Smooth muscle cell (in vitro differentiated cells): ENCODE data around the gene DPY30. TPM values are rescaled to one million over a fixed set of nuclear protein-coding genes. Genes with fewer than 3 reads are reported as not detected.

Experiments used
- DNase-seq: peaks from one replicate; lab custom pipeline; 2025; ENCODE audit not compliant: unreplicated experiment; lab: John Stamatoyannopoulos, UW
- H2AFZ ChIP-seq: fragments of 200-600 bp; sonication (generic); 2 replicates; pipeline ENCODE4 v1.6.0; 2016; ENCODE audit warnings: antibody characterized with exemption, low read depth, mild to moderate bottlenecking
- H3F3A ChIP-seq: fragments of 200-600 bp; sonication (generic); 2 replicates; pipeline ENCODE4 v1.6.0; 2017; ENCODE audit warnings: antibody characterized with exemption, low read depth
- H3K27ac ChIP-seq: fragments of 200-600 bp; sonication (generic); 2 replicates; pipeline ENCODE4 v1.5.1; 2016; ENCODE audit warnings: low read depth, mild to moderate bottlenecking
- H3K27me3 ChIP-seq: fragments of 200-600 bp; sonication (generic); 2 replicates; pipeline ENCODE4 v1.6.1; 2016; ENCODE audit warnings: low read depth, mild to moderate bottlenecking
- H3K36me3 ChIP-seq: fragments of 200-600 bp; sonication (generic); 2 replicates; pipeline ENCODE4 v1.5.1; 2016; ENCODE audit warnings: low read depth
- H3K4me1 ChIP-seq: fragments of 200-600 bp; sonication (generic); 2 replicates; pipeline ENCODE4 v1.5.1; 2016; ENCODE audit warnings: low read depth
- H3K4me2 ChIP-seq: fragments of 200-600 bp; sonication (generic); 2 replicates; pipeline ENCODE4 v1.6.0; 2016; ENCODE audit warnings: mild to moderate bottlenecking
- H3K4me3 ChIP-seq: fragments of 200-600 bp; sonication (generic); 2 replicates; pipeline ENCODE4 v1.5.1; 2016; ENCODE audit warnings: mild to moderate bottlenecking
- H3K79me2 ChIP-seq: fragments of 200-600 bp; sonication (generic); 2 replicates; pipeline ENCODE4 v1.6.0; 2016; ENCODE audit warnings: low read depth, mild to moderate bottlenecking
- H3K9ac ChIP-seq: fragments of 200-600 bp; sonication (generic); 2 replicates; pipeline ENCODE4 v1.6.0; 2016; ENCODE audit warnings: low read depth
- H3K9me3 ChIP-seq: fragments of 200-600 bp; sonication (generic); replicated peaks from 2 replicates; pipeline ENCODE4 v1.5.1; 2016; ENCODE audit warnings: low read depth
- H4K20me1 ChIP-seq: fragments of 200-600 bp; sonication (generic); 2 replicates; pipeline ENCODE4 v1.6.0; 2016; ENCODE audit warnings: low read depth
- CTCF ChIP-seq: fragments of 200-600 bp; sonication (generic); IDR thresholded peaks from 2 replicates; pipeline ENCODE4 v1.5.1; 2017; ENCODE audit warnings: borderline replicate concordance, mild to moderate bottlenecking, antibody characterized with exemption; ENCODE audit not compliant: insufficient read depth, poor library complexity, severe bottlenecking
- WGBS: methylation state at CpG from one replicate; pipeline ENCODE4 v1.1.7; 2016; ENCODE audit warnings: low lambda C conversion rate; 5-methylcytosine and 5-hydroxymethylcytosine counted together
- polyA plus RNA-seq: library from polyadenylated mRNA; unstranded; fragments of >200 nt; fragmentation: Nextera tagmentation; extraction: Ambion mirVana; gene quantifications from 2 replicates; pipeline ENCODE4 v1.2.1, GENCODE V29; 2016
- total RNA-seq: library from RNA; depleted of rRNA; stranded (reverse); fragments of >200 nt; gene quantifications from 2 replicates; pipeline ENCODE4 v1.2.3, GENCODE V29; 2014

The DPY30 gene
- total and polyA plus RNA-seq, 2 experiments from 2014 or later, result 97.4 to 103 TPM

GRCh38 chr2:31992025-31992579 lies 47.5 kb downstream of the DPY30 start:
- WGBS, result 96% methylated on average over 3 of the region's 3 CpGs
- Histone ChIP-seq H4K20me1 (peaks cover 94% of the 10 kb centered on the region), H3K9ac (no peak overlapping the region)

GRCh38 chr2:31989946-31990345 lies 49.7 kb downstream of the DPY30 start:
- H3K27ac ChIP-seq, result no peak overlapping the region
- TF ChIP-seq CTCF, result no peak
- DNase-seq, result no peak
- no peak overlapping the region for H3K9ac ChIP-seq
- H3K4me2 ChIP-seq, result no peak overlapping the region
- H2AFZ ChIP-seq, result no peak overlapping the region
- peaks cover 93% of the 10 kb centered on the region for H4K20me1 ChIP-seq
- H3K27me3 ChIP-seq, result no peaks in the 10 kb centered on the region
- H3K9me3 ChIP-seq, result no peaks in the 10 kb centered on the region
- H3F3A ChIP-seq, result no peaks in the 10 kb centered on the region
- H3K36me3 ChIP-seq, result no peaks in the 10 kb centered on the region
- peaks cover 100% of the 10 kb centered on the region for H3K79me2 ChIP-seq
- WGBS, result 98% methylated on average over 4 of the region's 4 CpGs
- H3K4me1 ChIP-seq, result no peaks in the 10 kb centered on the region
- H3K4me3 ChIP-seq, result no peak overlapping the region

More at GRCh38 chr2:31992025-31992579, 47.5 kb downstream of the DPY30 start:
- Histone ChIP-seq H3K4me1 (no peaks in the 10 kb centered on the region), H2AFZ (no peak overlapping the region), H3K27me3 (no peaks in the 10 kb centered on the region), H3K9me3 (no peaks in the 10 kb centered on the region), H3K4me2 (no peak overlapping the region), H3K4me3 (no peak overlapping the region), H3K79me2 (peaks cover 100% of the 10 kb centered on the region), H3K27ac (no peak overlapping the region), H3K36me3 (no peaks in the 10 kb centered on the region), H3F3A (no peaks in the 10 kb centered on the region)
- TF ChIP-seq CTCF, result no peak
- no peak for DNase-seq

GRCh38 chr2:31987454-31988220 lies 52.0 kb downstream of the DPY30 start:
- peaks cover 100% of the 10 kb centered on the region for H3K79me2 ChIP-seq
- WGBS, result 100% methylated on average over 2 of the region's 2 CpGs
- no peaks in the 10 kb centered on the region for H3K4me1 ChIP-seq
- H3K4me3 ChIP-seq, result no peak overlapping the region
- no peak for TF ChIP-seq CTCF
- DNase-seq, result no peak
- H4K20me1 ChIP-seq, result peaks cover 91% of the 10 kb centered on the region
- no peak overlapping the region for H3K9ac ChIP-seq
- no peak overlapping the region for H2AFZ ChIP-seq
- no peaks in the 10 kb centered on the region for H3K27me3 ChIP-seq
- H3K27ac ChIP-seq, result peak overlapping the region; percentile 49
- no peak overlapping the region for H3K4me2 ChIP-seq
- H3F3A ChIP-seq, result no peaks in the 10 kb centered on the region
- no peaks in the 10 kb centered on the region for H3K9me3 ChIP-seq
- no peaks in the 10 kb centered on the region for H3K36me3 ChIP-seq

GRCh38 chr2:31986906-31987305 lies 52.7 kb downstream of the DPY30 start:
- H3K36me3 ChIP-seq, result no peaks in the 10 kb centered on the region
- H4K20me1 ChIP-seq, result peaks cover 89% of the 10 kb centered on the region
- H3K27ac ChIP-seq, result peak overlapping the region; percentile 44
- H3K27me3 ChIP-seq, result no peaks in the 10 kb centered on the region
- no peak overlapping the region for H3K9ac ChIP-seq
- H3K4me3 ChIP-seq, result no peak overlapping the region
- no peaks in the 10 kb centered on the region for H3K4me1 ChIP-seq
- no peaks in the 10 kb centered on the region for H3K9me3 ChIP-seq
- no peak overlapping the region for H3K4me2 ChIP-seq
- no peak for TF ChIP-seq CTCF
- peaks cover 100% of the 10 kb centered on the region for H3K79me2 ChIP-seq
- 90% methylated on average over 3 of the region's 3 CpGs for WGBS
- no peak overlapping the region for H2AFZ ChIP-seq
- no peak for DNase-seq
- no peaks in the 10 kb centered on the region for H3F3A ChIP-seq
